HCEC 1CT (cell line): Measurements from ENCODE around the gene WHRN.
A peak's percentile ranks its signal among the peaks of the same experiment; 100 is the strongest.

Source experiments
- DNase-seq: peaks from one replicate; pipeline ENCODE4 v3.0.0-alpha.2; 2017

WHRN gene

GRCh38 chr9:114394523-114395333 lies 110.5 kb downstream of the WHRN start:
- DNase-seq, result no peak

GRCh38 chr9:114392749-114393112 lies 112.5 kb downstream of the WHRN start:
- no peak for DNase-seq

- DNase-seq, result no peak
Measured at GRCh38 chr9:114390952-114391351, 114.3 kb downstream of the WHRN start.

- DNase-seq, result no peak
Measured at GRCh38 chr9:114389612-114390368, 115.5 kb downstream of the WHRN start.

GRCh38 chr9:114388764-114389375 lies 116.4 kb downstream of the WHRN start:
- DNase-seq, result no peak

DNA sequence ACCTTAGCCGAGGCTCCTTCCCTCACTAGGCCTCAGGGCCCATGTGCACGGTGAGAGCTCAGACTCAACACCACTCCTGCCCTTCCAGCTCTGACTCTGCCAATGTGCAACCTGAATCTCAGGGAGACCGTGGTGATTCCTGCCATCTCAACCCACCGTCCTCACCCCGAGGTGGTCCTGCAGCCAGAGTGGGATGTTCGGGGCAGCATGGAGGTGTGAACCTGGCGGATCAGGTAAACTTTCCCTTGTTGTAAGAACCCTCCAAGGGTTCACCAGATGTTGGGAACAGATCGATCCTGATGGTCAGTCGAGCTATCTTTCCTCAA lies 117.0 kb downstream of the WHRN start:
- DNase-seq, result no peak

DNA sequence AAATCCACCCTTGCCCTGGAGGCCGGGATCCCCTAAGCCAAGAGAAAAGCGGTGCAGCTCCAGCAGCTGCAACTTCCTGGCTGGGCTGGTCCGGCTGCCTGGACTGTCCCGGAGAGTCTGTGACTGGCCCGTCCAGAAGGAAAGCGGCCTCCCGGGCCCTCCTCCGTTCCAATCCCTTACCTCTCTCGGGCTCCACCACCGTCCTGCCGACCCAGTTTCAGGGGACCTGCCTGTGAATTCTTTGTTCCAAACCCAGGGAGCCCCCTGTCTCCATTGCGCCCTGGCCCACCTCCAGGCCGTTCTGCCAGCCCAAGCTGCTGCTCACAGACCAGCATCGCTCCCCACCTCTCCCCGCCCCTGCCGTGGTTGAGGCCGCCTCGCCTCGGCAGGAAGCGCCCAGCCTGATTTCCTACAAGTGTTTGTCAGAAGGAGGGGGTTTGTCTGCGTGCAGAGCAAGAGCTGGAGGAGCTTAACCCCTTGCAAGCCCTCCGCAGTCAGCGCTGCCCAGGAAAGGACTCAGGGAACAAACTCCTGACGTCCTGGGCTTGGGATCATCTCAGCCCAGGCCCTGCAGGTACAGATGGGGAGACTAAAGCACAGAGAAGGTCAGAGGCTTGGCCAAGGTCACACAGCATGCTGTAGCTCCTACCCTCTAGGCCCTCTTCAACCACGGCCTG lies 117.5 kb downstream of the WHRN start, which contains the start of gene AKNA:
TSS of gene AKNA (minus strand) at position 303 of the 677 bp plus-strand sequence. CDS start 6,649 bp downstream, outside the sequence.
- peak; percentile 56 for DNase-seq

DNA sequence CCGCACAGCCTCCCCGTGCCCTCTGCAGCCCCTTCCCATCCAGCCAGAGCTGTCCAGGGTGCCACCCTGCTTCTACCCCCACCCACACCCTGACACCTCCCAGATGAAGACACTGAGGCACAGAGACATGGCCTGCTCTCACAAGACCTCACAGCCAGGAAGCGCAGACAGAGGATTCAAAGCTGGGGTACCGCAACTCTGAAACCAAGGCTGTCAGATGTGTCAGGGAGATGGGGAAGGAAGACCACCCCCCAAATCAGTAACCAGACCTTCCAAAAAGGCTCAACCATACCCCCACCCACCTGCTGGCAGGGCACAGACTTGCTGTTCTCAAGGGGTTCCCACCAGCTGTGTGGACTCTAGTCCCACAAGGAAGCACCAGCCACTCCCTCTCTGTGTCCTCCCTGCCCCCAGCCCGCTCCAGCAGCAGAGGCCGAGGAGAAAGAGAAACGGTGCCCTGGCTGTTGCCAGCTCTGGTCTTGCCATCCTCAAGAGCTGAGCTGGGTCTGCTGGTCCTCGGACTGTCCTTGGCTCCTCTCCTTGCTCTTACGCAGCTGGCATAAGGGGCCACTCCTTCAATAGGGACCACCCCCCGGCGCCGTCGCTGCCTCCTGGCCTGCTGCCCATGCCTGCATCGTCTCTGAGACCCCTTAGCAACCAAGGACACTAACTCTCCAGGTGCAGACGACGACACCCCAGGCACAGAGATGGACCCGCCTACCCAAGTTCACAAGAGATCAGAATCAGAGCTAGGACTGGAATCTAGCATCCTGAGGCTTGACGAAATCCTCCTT lies 118.2 kb downstream of the WHRN start:
- peak; percentile 6 for DNase-seq

- no peak for DNase-seq
Measured at GRCh38 chr9:114386361-114386885, 118.8 kb downstream of the WHRN start.

DNA sequence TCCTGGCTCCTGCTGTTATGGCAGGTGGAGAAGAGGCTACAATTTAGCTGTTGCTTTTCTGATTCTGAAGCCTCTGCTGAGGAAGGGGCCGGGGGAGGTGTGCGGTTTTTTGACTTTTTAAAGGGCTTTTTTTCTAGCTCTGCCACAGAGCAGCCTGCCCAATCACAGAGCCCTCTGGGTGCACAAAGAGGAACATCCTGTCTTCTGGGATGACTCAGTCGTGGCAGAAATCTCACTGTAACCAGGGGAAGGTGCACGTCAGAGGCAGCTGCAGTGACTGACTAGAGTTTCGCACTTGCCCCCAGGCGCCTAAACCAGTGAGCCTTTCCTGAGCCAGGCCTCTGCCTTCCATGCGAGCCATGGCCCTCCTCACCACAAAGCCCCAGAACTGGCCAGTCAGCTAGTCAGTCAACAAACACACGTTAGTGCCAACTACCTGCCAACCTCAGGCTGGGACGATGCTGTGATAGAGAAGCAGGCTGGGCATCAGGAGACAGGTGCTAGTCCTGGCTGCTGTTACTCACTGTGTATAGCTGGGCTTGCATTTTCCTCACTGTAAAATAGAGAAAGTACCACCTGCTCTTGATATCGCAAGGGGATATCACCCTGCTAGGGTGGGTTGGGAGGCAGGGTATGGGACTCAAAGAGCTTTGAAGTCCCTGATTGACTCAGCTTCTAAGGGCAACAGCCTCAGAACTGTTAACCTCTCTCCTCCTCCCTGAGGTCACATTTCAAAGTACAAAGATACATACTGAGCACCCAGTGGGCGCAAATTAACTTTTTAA lies 119.7 kb downstream of the WHRN start:
- DNase-seq, result peak; percentile 86

DNA sequence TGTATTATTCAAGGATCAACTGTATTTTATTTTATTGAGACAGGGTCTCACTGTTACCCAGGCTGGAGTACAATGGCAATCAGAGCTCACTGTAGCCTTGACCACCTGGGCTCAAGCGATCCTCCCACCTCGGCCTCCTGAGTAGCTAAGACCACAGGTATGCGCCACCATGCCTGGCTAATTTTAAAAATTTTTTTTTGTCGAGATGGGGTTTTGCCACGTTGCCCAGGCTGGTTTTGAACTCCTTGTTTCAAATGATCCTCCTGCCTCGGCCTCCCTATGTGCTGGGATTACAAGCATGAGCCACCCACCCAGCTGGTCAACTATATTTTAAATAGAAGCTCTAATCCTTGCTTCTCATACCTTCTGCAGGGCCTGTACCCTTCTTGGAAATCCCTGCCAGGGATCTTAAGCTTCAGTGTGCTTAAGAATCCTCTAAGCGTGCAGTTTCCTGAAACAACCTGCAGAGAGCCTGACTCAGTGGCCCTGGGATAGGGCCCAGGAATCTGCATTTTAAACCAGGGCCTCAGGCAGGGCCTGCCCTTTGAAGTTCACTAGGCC lies 120.4 kb downstream of the WHRN start:
- DNase-seq, result no peak

- no peak for DNase-seq
Measured at GRCh38 chr9:114384341-114384740, 120.9 kb downstream of the WHRN start.

DNA sequence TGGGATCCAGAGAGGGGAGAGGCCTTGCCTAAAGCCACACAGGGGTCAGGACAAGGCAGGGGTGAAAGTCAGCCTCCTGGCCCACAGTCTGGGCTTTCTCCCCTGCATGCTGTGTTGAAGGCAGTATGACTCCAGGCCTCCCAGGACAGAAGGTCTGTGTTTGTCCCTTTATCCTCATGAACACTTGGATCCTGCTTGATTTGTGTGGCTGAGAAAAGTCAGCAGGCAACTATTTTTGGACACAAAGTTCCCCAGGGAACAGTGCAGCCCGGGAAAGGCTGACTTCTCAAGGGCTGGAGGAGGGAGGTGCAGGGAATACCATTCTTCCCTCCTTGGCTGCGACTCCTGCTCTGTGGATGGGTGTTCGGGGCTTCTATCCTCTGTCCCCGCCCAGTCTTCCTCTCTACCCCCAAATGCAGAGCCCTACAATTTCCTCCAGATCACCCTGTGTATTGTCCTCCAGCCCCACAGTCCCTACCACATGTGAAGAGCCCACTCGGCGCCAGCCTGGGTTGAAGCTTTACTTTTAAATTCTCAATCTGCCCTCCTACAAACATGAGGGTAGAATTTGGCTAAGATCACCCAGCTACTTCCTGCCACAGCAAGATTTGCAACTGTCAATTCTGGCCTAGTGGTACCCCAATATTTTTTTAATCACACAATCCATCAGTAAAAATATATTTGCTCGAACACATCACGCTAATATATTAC lies 121.6 kb downstream of the WHRN start:
- no peak for DNase-seq

GRCh38 chr9:114382699-114383520 lies 122.4 kb downstream of the WHRN start:
- DNase-seq, result peak; percentile 11

- DNase-seq, result no peak
Measured at GRCh38 chr9:114378883-114379282, 126.4 kb downstream of the WHRN start.

- no peak for DNase-seq
Measured at GRCh38 chr9:114378016-114378415, 127.3 kb downstream of the WHRN start.

GRCh38 chr9:114376586-114377445 lies 128.5 kb downstream of the WHRN start:
- no peak for DNase-seq
